ENCODE measurements around the gene GPR107.

GPR107 gene

GRCh38 chr9:130185490-130186031, 131.9 kb downstream of the GPR107 start:
- no peak for DNase-seq (ENCODE audit: low read depth)

- no peak for DNase-seq (ENCODE audit: low read depth)
These were observed 132.3 kb downstream of the GPR107 start for GRCh38 chr9:130186051-130186450.

- no peak for DNase-seq (ENCODE audit: low read depth)
These were observed 133.3 kb downstream of the GPR107 start for GRCh38 chr9:130186839-130187522.

- DNase-seq (ENCODE audit: low read depth) = no peak
These were observed 133.8 kb downstream of the GPR107 start for GRCh38 chr9:130187523-130187846.

- no peak for DNase-seq (ENCODE audit: low read depth)
These were observed 135.3 kb downstream of the GPR107 start for GRCh38 chr9:130188860-130189481.
